ENCODE measurements around the gene RGS8. TPM values are rescaled to one million over a fixed set of nuclear protein-coding genes. Genes with fewer than 3 reads are reported as not detected.

Gene RGS8
- total RNA-seq, 1 experiment from 2014 or later = not detected

DNA sequence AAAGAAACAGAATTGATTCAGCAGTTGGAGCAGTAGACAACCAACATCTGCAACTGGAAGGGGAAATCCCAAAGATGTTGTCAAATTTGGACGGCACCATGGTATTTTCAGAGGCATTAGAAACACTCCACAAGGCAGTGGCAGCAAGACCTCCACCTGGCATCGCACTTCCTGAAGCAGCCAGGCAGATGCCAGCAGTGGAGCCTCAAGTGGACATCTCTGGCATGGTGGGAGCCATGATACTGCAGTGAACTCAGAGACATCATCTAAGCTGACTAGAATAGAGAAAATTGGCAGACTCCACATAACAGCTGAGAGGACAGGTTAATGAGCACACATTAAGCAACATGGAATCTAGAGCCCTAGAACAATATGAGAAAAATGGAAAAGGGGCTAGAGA is 33.9 kb upstream of the RGS8 start:
- H2AFZ ChIP-seq = no peak overlapping the region

DNA sequence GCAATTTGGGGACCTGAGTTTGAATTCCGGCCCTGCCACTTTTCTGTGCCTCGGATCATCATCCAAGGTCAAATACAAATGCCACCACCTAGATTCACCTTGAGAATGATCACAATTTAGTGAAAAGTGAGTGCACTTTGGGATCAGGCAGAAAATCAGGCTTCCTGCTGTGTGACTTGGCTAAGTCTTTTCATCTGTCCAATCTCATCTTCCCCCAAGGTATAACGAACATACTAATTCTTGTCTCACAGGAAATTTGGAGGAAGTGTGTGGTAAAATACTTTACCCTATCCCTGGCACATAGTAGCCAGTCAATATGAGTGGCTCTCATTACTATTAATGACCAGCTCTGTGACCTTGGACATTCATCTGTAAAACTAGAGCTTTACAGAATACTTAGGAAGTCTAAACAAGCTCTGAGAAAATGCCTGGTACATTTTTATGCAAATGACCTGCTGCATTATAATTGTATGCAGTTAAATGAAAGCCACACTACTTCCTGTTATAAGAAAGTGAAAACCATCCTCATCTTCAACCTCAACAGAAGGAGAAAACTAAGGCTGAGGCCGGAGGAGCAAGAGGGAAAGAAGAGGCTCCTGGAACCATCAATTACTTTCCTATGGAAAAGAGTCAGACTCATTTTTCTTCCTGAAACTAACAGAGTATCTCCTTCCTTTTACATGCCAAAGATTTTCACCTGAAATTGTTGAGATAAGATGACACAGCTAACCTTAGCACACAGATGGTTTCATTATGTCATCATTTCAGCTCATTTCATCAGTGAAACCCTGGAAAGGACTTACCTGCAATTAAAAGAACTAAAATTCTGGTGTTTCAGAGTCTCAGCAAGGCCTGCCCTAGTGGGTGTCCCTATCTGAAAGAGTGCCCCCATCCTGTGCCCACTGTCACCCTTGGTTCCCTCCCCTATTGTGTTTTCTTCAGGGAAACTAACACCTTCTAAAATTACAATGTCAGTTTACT is 32.6 kb upstream of the RGS8 start:
- Histone ChIP-seq H3F3A (ENCODE audit: insufficient read depth, low read depth) (no peaks in the 10 kb centered on the region), H3K4me3 (no peak overlapping the region), H3K27me3 (ENCODE audit: insufficient read depth, low read depth) (no peaks in the 10 kb centered on the region), H3K9me3 (ENCODE audit: insufficient read depth, low read depth) (no peaks in the 10 kb centered on the region), H3K36me3 (ENCODE audit: low read depth) (no peaks in the 10 kb centered on the region), H2AFZ (peak overlapping the region; percentile 2; the same call in 1 of the 2 replicates), H3K4me2 (peak overlapping the region; percentile 24; the same call in 1 of the 2 replicates), H3K9me2 (ENCODE audit: insufficient read depth) (no peaks in the 10 kb centered on the region), H3K4me1 (replicated peaks; ENCODE audit: insufficient read depth) (peaks cover 9% of the 10 kb centered on the region), H4K20me1 (ENCODE audit: insufficient read depth) (no peaks in the 10 kb centered on the region; the same call in 1 of the 2 replicates), H3K27ac (peak overlapping the region; percentile 82), H3K79me2 (ENCODE audit: low read depth) (no peaks in the 10 kb centered on the region)
- TF ChIP-seq, protein P1, sequence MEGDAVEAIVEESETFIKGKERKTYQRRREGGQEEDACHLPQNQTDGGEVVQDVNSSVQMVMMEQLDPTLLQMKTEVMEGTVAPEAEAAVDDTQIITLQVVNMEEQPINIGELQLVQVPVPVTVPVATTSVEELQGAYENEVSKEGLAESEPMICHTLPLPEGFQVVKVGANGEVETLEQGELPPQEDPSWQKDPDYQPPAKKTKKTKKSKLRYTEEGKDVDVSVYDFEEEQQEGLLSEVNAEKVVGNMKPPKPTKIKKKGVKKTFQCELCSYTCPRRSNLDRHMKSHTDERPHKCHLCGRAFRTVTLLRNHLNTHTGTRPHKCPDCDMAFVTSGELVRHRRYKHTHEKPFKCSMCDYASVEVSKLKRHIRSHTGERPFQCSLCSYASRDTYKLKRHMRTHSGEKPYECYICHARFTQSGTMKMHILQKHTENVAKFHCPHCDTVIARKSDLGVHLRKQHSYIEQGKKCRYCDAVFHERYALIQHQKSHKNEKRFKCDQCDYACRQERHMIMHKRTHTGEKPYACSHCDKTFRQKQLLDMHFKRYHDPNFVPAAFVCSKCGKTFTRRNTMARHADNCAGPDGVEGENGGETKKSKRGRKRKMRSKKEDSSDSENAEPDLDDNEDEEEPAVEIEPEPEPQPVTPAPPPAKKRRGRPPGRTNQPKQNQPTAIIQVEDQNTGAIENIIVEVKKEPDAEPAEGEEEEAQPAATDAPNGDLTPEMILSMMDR (conservative IDR thresholded peaks at IDR 0.05) = no peak
- TF ChIP-seq EZH2 (IDR thresholded peaks at IDR 0.05; ENCODE audit: low read depth) = no peak
- peak in 1 of 2 experiments; percentile 52 for DNase-seq
- intact Hi-C loops (cut with micrococcal nuclease; ENCODE audit: unreplicated experiment) = no loop called here
- CTCF ChIA-PET = interaction anchor here (1.4 kb wide), 1 partner anchor 116 kb away, joined by 3 read pairs; no protein-coding TSS in a partner anchor
- POLR2A ChIA-PET (ENCODE audit: unreplicated experiment) = interaction anchor here (0.6 kb wide), 1 partner anchor 52 kb away, joined by 4 read pairs; no protein-coding TSS in a partner anchor
- BruUV-seq (replicated peaks) = no TSS peak

More for the DNA sequence above, 33.9 kb upstream of the RGS8 start:
- no peak overlapping the region for H3K4me3 ChIP-seq
- H3K27me3 ChIP-seq (ENCODE audit: insufficient read depth, low read depth) = no peaks in the 10 kb centered on the region
- intact Hi-C loops (cut with micrococcal nuclease; ENCODE audit: unreplicated experiment) = no loop called here
- ChIA-PET CTCF (no interaction called here), POLR2A (ENCODE audit: unreplicated experiment) (no interaction called here)
- H3K36me3 ChIP-seq (ENCODE audit: low read depth) = no peaks in the 10 kb centered on the region
- no peak for TF ChIP-seq EZH2 (IDR thresholded peaks at IDR 0.05; ENCODE audit: low read depth)
- TF ChIP-seq, protein P1 (conservative IDR thresholded peaks at IDR 0.05) = no peak
- no peaks in the 10 kb centered on the region for H3K9me3 ChIP-seq (ENCODE audit: insufficient read depth, low read depth)
- no TSS peak for BruUV-seq (replicated peaks)
- H3K4me2 ChIP-seq = no peak overlapping the region
- H3K79me2 ChIP-seq (ENCODE audit: low read depth) = no peaks in the 10 kb centered on the region
- H3K9me2 ChIP-seq (ENCODE audit: insufficient read depth) = no peaks in the 10 kb centered on the region
- H3F3A ChIP-seq (ENCODE audit: insufficient read depth, low read depth) = no peaks in the 10 kb centered on the region
- DNase-seq = no peak
- no peaks in the 10 kb centered on the region for H4K20me1 ChIP-seq (ENCODE audit: insufficient read depth)
- H3K27ac ChIP-seq = peak overlapping the region; percentile 82; the same call in 1 of the 2 replicates
- H3K4me1 ChIP-seq (replicated peaks; ENCODE audit: insufficient read depth) = peaks cover 9% of the 10 kb centered on the region

DNA sequence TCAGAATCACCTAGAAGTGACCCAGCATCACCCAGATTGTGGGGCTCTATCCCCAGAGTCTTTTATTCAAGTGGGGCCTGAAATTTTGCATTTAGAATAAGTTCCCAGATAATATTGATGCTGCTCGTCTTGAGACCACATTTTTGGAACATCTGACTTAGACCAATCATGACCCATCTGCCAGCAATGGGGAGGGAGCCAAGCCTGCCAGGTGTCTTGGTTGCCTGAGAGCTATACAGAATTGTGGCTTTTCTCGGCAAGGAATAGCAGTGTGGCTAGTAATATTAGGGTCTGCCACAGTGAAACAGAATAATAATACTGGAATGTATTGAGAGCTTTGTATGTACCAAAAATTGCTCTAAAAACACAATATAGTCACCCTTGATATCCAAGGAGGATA is 31.1 kb upstream of the RGS8 start:
- BruUV-seq (replicated peaks) = no TSS peak
- TF ChIP-seq, protein P1 (conservative IDR thresholded peaks at IDR 0.05) = no peak
- no peak for TF ChIP-seq EZH2 (IDR thresholded peaks at IDR 0.05; ENCODE audit: low read depth)
- intact Hi-C loops (cut with micrococcal nuclease; ENCODE audit: unreplicated experiment) = no loop called here

More for the DNA sequence above, 31.1 kb upstream of the RGS8 start:
- Histone ChIP-seq H3K9me2 (ENCODE audit: insufficient read depth) (no peaks in the 10 kb centered on the region), H3K4me1 (replicated peaks; ENCODE audit: insufficient read depth) (peaks cover 9% of the 10 kb centered on the region), H3K9me3 (ENCODE audit: insufficient read depth, low read depth) (no peaks in the 10 kb centered on the region), H3K36me3 (ENCODE audit: low read depth) (no peaks in the 10 kb centered on the region), H3K27ac (no peak overlapping the region), H4K20me1 (ENCODE audit: insufficient read depth) (no peaks in the 10 kb centered on the region; the same call in 1 of the 2 replicates), H3K27me3 (ENCODE audit: insufficient read depth, low read depth) (no peaks in the 10 kb centered on the region), H2AFZ (no peak overlapping the region), H3K4me3 (no peak overlapping the region), H3K4me2 (no peak overlapping the region), H3F3A (ENCODE audit: insufficient read depth, low read depth) (no peaks in the 10 kb centered on the region), H3K79me2 (ENCODE audit: low read depth) (no peaks in the 10 kb centered on the region)
- ChIA-PET POLR2A (ENCODE audit: unreplicated experiment) (no interaction called here), CTCF (interaction anchor here (1.4 kb wide), 1 partner anchor 115 kb away, joined by 3 read pairs; no protein-coding TSS in a partner anchor)
- no peak for DNase-seq
